OCI-LY1 (cell line): Measurements from ENCODE around the gene HDAC8.

Source experiments
- EZH2 ChIP-seq: fragments of 200-600 bp; sonication (generic), shearing (Covaris generic); IDR thresholded peaks from 2 replicates; pipeline ENCODE4 v1.8.0; 2017; ENCODE audit warnings: borderline replicate concordance, mixed run types, mild to moderate bottlenecking, antibody characterized with exemption, low read length, moderate library complexity, mixed read lengths
- TF ChIP-seq, protein P1 (sequence below): fragments of 200-600 bp; sonication (generic), shearing (Covaris generic); IDR thresholded peaks from 2 replicates; pipeline ENCODE4 v1.5.1; 2017; ENCODE audit warnings: mild to moderate bottlenecking, antibody characterized with exemption, low read length, moderate library complexity, mixed read lengths

DNA sequence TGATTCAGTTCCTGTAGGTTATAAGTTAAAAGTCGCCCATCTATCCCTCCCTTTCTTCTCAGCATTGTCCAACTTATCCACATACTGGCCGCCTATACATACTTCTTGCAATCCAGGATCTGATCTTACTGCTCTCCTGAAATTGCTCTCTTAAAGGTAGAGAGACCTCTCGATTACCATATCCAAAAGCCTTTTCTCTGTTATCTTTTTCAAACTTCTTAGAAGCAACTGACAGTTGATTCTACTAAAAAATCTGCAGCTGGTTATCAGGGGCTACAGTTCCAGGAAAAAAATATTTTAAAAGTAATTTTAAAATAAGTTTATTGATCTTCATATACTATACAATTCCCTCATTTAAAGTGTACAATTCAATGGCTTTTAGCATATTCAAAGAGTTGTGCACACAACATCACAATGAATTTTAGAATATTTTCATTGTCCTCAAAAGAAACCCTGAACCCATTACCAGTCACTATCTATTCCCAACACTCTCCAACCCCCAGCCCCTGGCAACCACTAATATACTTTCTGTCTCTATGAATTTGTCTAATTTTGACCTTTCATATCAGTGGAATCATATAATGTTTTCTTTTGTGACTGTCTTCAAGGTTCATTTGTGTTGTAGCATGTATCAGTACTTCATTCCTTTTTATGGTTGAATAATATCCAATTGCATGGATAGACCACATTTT lies 102.0 kb downstream of the HDAC8 start:
- TF ChIP-seq, protein P1, sequence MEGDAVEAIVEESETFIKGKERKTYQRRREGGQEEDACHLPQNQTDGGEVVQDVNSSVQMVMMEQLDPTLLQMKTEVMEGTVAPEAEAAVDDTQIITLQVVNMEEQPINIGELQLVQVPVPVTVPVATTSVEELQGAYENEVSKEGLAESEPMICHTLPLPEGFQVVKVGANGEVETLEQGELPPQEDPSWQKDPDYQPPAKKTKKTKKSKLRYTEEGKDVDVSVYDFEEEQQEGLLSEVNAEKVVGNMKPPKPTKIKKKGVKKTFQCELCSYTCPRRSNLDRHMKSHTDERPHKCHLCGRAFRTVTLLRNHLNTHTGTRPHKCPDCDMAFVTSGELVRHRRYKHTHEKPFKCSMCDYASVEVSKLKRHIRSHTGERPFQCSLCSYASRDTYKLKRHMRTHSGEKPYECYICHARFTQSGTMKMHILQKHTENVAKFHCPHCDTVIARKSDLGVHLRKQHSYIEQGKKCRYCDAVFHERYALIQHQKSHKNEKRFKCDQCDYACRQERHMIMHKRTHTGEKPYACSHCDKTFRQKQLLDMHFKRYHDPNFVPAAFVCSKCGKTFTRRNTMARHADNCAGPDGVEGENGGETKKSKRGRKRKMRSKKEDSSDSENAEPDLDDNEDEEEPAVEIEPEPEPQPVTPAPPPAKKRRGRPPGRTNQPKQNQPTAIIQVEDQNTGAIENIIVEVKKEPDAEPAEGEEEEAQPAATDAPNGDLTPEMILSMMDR: no peak
- TF ChIP-seq EZH2: no peak
